Esophagus squamous epithelium (tissue), 5 donors: ENCODE data around the gene RALA. TPM values are rescaled to one million over a fixed set of nuclear protein-coding genes. Genes with fewer than 3 reads are reported as not detected.
"Not testable (repeated sequence)": the region's sequence is repeated elsewhere in the genome, so short reads cannot be mapped to it uniquely, and the experiment has no call there.

Source experiments
- DNase-seq: peaks from one replicate; lab custom pipeline; 2025; lab: John Stamatoyannopoulos, UW
- H3K27ac ChIP-seq, 4 donors: fragments of 200-600 bp; sonication (generic); one replicate each; pipeline ENCODE4 v1.5.1; 2016 to 2019; ENCODE audit warnings: mild to moderate bottlenecking in 1 of 4
- H3K27me3 ChIP-seq, 4 donors: fragments of 200-600 bp; sonication (generic); 1 replicate in 3 of 4; 2 replicates in 1 of 4; pipeline versions ENCODE4 v1.5.1 to v1.6.0; 2017 to 2021; ENCODE audit warnings: antibody characterized with exemption in 1 of 4
- H3K36me3 ChIP-seq, 3 donors: fragments of 200-600 bp; sonication (generic); one replicate each; pipeline ENCODE4 v1.5.1; 2016 to 2019
- H3K4me1 ChIP-seq, 3 donors: fragments of 200-600 bp; sonication (generic); one replicate each; pipeline ENCODE4 v1.5.1; 2017 to 2019
- H3K4me3 ChIP-seq, 4 donors: fragments of 200-600 bp; sonication (generic); 1 replicate in 3 of 4; 2 replicates in 1 of 4; pipeline ENCODE4 v1.5.1; 2016 to 2019; ENCODE audit warnings: mild to moderate bottlenecking in 2 of 4, moderate library complexity in 1 of 4
- H3K9me3 ChIP-seq, 3 donors: fragments of 200-600 bp; sonication (generic); one replicate each; pipeline ENCODE4 v1.5.1; 2016 to 2019
- POLR2A ChIP-seq, 4 donors: fragments of 450-650 bp; IDR thresholded peaks; one replicate each; pipeline ENCODE4 v1.6.1; 2017; ENCODE audit warnings: antibody characterized with exemption in 4 of 4, mild to moderate bottlenecking in 4 of 4, moderate library complexity in 3 of 4
- WGBS, 2 donors: methylation state at CpG; one replicate each; pipeline ENCODE4 v1.1.5; 2018; 5-methylcytosine and 5-hydroxymethylcytosine counted together
- intact Hi-C: fragments of 100-400 bp; cut with DNase I; formaldehyde crosslinking; loops from one replicate; pipeline ENCODE4 v1.15.0; 2022
- total RNA-seq, 4 donors: library from RNA; depleted of rRNA; stranded (reverse); fragments of >200 nt; gene quantifications; one replicate each; pipeline ENCODE4 v1.1.0, GENCODE V29; 2016
- TF ChIP-seq, protein P1 (sequence below), 6 experiments: fragments of 450-650 bp in 4 of 6; fragments of 200-600 bp in 2 of 6; sonication (generic) in 2 of 6; IDR thresholded peaks; one replicate each; pipeline ENCODE4 v1.5.1; 2016 to 2019; ENCODE audit warnings: antibody characterized with exemption in 6 of 6, mild to moderate bottlenecking in 4 of 6, moderate library complexity in 4 of 6
- donor health status: DM: yes; HTN: yes; CAD: no.

RALA gene
- total RNA-seq, 4 donors from 2014 or later, result 32.8 to 49.6 (median 39.9) TPM

GRCh38 chr7:39664057-39664456 lies 40.7 kb downstream of the RALA start:
- WGBS, 2 donors, result 67 to 76% methylated on average over 1 of the region's 1 CpG
- H3K27ac ChIP-seq, result no peak overlapping the region
- no peak for DNase-seq
- TF ChIP-seq, protein P1, sequence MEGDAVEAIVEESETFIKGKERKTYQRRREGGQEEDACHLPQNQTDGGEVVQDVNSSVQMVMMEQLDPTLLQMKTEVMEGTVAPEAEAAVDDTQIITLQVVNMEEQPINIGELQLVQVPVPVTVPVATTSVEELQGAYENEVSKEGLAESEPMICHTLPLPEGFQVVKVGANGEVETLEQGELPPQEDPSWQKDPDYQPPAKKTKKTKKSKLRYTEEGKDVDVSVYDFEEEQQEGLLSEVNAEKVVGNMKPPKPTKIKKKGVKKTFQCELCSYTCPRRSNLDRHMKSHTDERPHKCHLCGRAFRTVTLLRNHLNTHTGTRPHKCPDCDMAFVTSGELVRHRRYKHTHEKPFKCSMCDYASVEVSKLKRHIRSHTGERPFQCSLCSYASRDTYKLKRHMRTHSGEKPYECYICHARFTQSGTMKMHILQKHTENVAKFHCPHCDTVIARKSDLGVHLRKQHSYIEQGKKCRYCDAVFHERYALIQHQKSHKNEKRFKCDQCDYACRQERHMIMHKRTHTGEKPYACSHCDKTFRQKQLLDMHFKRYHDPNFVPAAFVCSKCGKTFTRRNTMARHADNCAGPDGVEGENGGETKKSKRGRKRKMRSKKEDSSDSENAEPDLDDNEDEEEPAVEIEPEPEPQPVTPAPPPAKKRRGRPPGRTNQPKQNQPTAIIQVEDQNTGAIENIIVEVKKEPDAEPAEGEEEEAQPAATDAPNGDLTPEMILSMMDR (IDR thresholded peaks at IDR 0.05), result no peak
- no peak for TF ChIP-seq POLR2A (IDR thresholded peaks at IDR 0.05)
- H3K9me3 ChIP-seq, result peaks cover 0 to 9% (median 0%) of the 10 kb centered on the region in 3 donors
- peaks cover 0 to 33% (median 0%) of the 10 kb centered on the region in 3 donors for H3K36me3 ChIP-seq
- no peaks in the 10 kb centered on the region for H3K27me3 ChIP-seq
- no peak overlapping the region for H3K4me3 ChIP-seq
- peaks cover 0 to 25% (median 0%) of the 10 kb centered on the region in 3 donors for H3K4me1 ChIP-seq
- intact Hi-C loops, result no loop called here

DNA sequence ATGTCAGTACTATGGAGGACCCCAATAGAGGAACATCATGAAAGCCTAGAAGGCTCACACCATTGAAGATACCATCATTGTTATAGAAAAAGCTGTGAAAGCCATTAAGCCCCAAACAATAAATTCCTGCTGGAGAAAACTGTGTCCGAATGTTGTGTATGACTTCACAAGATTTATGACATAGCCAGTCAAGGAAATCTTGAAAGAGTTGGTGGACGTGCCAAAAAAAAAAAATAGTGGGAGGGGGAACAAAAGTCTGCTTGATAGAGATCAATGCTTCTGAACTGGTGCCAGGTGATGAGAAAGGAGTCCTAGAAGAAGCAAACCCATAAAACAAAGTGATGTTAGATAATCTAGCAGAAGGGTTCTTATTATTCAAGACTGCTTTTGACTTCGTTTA lies 41.2 kb downstream of the RALA start:
- Histone ChIP-seq H3K27me3 (no peaks in the 10 kb centered on the region), H3K4me3 (no peak overlapping the region), H3K27ac (no peak overlapping the region), H3K4me1 (peaks cover 0 to 20% (median 0%) of the 10 kb centered on the region in 3 donors), H3K9me3 (peaks cover 0 to 9% (median 0%) of the 10 kb centered on the region in 3 donors), H3K36me3 (peaks cover 0 to 33% (median 0%) of the 10 kb centered on the region in 3 donors)
- TF ChIP-seq, protein P1 (IDR thresholded peaks at IDR 0.05), result no peak
- no peak for TF ChIP-seq POLR2A (IDR thresholded peaks at IDR 0.05)
- no peak for DNase-seq
- intact Hi-C loops, result no loop called here
- 89% methylated on average over 3 of the region's 3 CpGs for WGBS, 2 donors

DNA sequence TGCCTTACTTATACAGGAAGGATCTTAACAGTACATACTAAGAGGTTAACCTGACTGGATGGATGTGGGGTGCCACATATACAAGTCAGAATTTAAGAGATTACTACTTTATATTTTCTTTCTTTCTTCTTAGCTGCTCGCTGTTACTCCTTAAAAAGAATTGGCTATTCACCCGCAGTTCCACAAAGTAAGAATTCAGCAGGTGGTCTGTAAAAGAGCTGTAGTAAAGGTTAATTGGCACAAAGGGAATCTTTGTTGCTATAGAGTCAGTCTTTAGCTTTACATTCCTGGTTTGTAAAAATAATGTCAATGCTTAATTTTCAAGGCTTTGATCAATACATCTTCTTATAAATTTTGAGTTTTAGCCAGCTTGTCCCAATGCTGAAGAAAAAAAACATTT lies 43.2 kb downstream of the RALA start:
- Histone ChIP-seq H3K27ac (no peak overlapping the region), H3K4me1 (peaks cover 0 to 17% (median 0%) of the 10 kb centered on the region in 3 donors), H3K27me3 (no peaks in the 10 kb centered on the region), H3K4me3 (no peak overlapping the region), H3K36me3 (peaks cover 0 to 19% (median 0%) of the 10 kb centered on the region in 3 donors), H3K9me3 (peaks cover 0 to 9% (median 0%) of the 10 kb centered on the region in 3 donors)
- WGBS, 2 donors, result 88 to 95% methylated on average over 2 of the region's 2 CpGs
- intact Hi-C loops, result no loop called here
- no peak for DNase-seq
- TF ChIP-seq, protein P1 (IDR thresholded peaks at IDR 0.05), result no peak

GRCh38 chr7:39667341-39667923 lies 44.1 kb downstream of the RALA start:
- no peak for DNase-seq
- H3K4me3 ChIP-seq, result no peak overlapping the region
- peaks cover 0 to 3% (median 0%) of the 10 kb centered on the region in 3 donors for H3K9me3 ChIP-seq
- no peaks in the 10 kb centered on the region for H3K27me3 ChIP-seq
- WGBS, 2 donors, result 64 to 67% methylated on average over 3 of the region's 3 CpGs
- peaks cover 0 to 10% (median 0%) of the 10 kb centered on the region in 3 donors for H3K36me3 ChIP-seq
- no peak overlapping the region for H3K27ac ChIP-seq
- intact Hi-C loops, result no loop called here
- peaks cover 0 to 25% (median 0%) of the 10 kb centered on the region in 3 donors for H3K4me1 ChIP-seq
- TF ChIP-seq, protein P1 (IDR thresholded peaks at IDR 0.05), result no peak
- TF ChIP-seq POLR2A (IDR thresholded peaks at IDR 0.05), result no peak

DNA sequence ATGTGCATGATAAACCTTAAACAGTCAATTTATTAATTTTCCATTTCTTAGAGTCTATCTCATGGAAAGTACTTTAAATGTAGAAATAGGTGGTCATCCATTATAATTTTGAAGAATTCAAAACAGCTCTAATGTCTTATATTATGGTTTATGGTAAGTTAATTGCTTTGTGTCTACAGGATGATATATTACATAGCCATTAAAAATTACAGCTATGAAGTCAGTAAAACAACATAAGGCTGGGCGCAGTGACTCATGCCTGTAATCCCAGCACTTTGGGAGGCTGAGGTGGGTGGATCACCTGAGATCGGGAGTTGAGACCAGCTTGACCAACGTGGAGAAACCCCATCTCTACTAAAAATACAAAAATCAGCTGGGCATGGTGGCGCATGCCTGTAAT lies 44.9 kb downstream of the RALA start:
- H3K36me3 ChIP-seq, DNase-seq, H3K9me3 ChIP-seq, H3K27me3 ChIP-seq, H3K27ac ChIP-seq, H3K4me3 ChIP-seq, intact Hi-C loops: not testable (repeated sequence)
- 83 to 88% methylated on average over 4 of the region's 4 CpGs for WGBS, 2 donors
- H3K4me1 ChIP-seq, result peaks cover 0 to 25% (median 0%) of the 10 kb centered on the region in 3 donors
